HG03196 (cell line): ENCODE data around the gene NT5DC1.

Source experiments
- ATAC-seq: cut with Tn5 transposase; IDR thresholded peaks from one replicate; pipeline ENCODE4 v1.9.1; 2021; ENCODE audit not compliant: unreplicated experiment

Gene NT5DC1

GRCh38 chr6:116189472-116189871, 88.8 kb downstream of the NT5DC1 start:
- ATAC-seq = no peak

- no peak for ATAC-seq
Observed at GRCh38 chr6:116190550-116190949, 89.9 kb downstream of the NT5DC1 start.

DNA sequence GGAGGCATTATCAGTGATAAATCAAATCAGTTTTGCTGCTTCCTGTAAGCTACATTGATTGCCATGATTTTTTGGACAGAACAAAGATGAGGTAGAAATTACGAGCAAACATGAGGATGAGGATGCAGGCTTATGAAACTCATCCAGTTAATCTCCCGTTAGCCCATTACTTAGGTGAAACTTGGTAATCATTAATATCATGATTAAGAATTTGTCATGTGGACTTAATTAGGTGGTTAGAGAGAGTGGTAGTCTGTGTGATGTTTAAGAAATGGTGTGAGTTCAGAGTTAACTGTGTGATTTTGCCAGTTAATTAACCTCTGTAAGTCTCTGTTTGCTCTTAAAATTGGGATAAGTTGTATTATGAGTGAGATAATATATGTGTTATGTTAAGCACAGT, 91.2 kb downstream of the NT5DC1 start:
- ATAC-seq = no peak

DNA sequence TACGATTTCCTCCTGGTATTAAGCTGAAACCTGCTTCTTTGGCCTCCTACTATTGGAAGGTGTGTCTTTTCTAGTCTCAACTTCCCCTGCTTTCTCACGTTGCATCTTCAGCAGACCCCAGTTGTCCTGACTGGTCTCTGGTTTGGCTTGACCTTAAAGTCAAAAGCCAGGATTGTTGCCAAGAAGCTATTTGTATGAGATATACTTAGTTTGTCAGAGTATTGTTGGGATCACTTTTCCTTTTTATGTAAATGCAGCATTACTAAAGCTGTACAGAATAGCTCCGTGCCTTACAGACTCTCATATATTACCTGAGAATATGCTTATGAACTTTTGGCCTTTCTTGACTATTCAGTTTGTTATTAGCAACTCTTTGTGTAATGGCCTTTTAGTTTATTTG, 92.1 kb downstream of the NT5DC1 start:
- ATAC-seq = no peak

- no peak for ATAC-seq
Observed at GRCh38 chr6:116196841-116197240, 96.2 kb downstream of the NT5DC1 start.

DNA sequence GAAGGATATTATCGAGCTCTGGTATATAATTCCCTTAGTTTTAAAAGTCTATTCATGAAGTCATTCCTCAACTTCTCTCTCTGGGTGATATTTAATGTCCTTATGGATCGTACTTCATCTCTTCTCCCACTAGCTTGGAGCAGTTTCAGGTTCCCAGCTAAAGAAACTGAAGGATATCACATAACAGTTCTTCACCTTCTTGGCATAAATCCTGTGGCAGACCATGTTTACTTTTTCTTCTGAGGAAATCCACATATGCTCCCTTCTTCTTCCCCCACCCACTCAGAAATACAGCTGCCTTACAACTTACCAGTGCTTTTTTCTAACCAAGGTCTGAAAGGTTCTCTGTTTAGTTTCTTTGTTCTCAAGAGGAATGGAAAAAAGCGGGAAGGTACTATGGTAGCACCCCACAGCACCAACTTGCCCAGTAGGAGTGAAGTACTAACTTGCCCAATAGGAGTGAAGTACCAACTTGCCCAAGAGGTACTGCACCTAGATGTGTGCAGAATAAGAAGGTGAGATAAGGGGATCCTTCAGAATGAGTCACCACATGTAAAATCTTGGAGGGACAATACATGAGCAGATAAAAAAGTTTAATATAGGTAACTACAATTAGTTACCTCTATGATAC, 100.1 kb downstream of the NT5DC1 start:
- no peak for ATAC-seq

GRCh38 chr6:116201538-116201937, 100.9 kb downstream of the NT5DC1 start:
- ATAC-seq = no peak

DNA sequence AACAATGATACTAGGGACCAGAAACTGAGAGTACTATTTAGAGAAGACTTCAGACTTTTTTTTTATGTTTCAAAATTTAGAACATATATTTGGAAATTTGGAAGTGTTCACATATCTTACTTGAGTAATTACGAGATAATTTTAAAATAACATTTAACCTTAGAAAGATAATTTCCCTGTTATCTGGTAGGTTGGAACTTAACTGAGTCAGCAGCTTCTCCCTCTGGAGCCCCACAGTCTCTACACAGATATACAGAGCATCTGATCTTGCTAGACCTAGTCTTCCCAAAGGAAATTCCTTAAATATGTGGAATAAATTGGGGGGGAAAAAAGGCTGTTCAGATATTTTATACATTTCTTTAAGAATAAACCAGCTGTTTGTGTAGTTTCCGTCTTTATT, 104.6 kb downstream of the NT5DC1 start:
- ATAC-seq = no peak

DNA sequence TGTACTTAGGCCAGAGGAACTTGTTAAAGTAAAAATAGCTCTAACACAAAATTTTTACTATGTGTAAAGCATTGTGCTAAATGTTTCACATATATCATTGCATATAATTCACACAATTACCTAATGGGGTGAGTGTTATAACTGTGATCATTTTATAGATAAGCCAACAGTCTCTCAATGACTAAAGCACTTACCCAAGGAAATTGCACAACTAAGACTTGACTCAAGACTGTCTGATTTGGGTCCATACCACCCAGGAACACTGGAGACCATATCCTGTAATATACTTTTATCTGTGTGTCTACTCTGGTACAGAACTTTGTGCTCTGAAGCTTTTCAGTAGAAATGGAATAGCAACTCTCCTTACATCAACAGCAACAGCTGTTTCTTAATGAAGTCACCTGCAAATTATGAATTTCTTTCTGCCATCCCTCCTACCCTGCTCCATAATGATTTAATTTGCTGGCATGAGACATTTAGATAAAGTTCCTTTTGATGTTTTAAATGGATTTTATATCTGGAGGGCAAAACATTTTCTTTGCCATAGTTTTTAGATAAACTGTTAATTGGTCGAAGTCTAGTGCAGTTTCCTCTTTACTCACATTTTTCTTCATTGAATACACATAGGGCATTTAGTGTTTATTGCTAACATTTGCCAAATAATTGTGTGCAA, 105.7 kb downstream of the NT5DC1 start:
- no peak for ATAC-seq

DNA sequence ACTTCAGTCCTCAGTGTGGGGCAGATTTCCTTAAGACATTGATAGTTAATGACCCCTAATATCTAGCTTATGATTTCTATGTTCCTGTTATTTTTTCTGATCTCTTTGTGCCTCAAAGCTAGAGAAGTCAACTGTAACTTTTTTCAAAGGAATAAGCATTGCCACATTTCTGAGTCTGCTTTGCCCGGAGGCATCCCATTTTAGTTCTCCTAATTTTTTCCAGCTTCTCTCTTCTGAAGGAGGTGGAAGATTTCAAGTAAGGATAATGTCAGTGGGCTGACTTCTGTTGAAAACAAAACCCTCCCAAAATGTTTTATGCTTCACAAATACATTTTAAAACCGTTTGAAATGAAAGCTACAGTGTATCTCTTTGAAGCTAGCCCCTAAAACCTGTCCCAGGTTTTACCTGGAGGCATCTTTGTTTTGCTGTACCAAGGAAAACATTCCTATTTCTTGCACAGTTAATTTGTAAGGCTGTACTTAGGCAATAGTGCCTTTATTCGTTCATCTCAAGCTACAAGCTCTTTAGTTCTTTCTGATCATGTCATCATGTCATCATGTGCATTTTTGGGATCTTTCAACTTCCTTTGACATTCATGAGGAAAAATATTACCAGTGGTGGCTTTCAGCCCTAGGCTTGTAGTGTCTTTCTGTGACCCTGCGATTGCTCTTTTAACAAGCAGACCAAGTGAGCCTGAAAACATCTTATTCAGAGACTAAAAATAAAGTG, 107.6 kb downstream of the NT5DC1 start:
- no peak for ATAC-seq

DNA sequence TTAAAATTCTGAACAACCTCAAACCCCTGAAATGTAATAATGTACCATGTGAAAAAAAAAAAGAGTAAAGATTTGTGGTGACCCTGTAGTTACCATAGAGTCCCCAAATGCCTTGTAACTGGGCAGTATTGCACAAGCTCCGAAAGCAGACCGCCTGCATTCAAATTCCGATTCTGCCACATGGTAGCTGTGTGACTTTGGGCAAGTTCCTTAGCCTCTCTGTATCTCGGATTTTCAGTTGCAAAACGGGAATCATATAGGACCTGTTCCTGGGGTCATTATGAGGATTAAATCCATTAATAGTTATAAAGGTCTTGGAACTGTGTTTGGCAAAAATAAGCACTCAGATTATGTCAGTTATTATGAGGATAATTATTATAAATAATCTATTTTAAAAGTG, 109.7 kb downstream of the NT5DC1 start:
- no peak for ATAC-seq

DNA sequence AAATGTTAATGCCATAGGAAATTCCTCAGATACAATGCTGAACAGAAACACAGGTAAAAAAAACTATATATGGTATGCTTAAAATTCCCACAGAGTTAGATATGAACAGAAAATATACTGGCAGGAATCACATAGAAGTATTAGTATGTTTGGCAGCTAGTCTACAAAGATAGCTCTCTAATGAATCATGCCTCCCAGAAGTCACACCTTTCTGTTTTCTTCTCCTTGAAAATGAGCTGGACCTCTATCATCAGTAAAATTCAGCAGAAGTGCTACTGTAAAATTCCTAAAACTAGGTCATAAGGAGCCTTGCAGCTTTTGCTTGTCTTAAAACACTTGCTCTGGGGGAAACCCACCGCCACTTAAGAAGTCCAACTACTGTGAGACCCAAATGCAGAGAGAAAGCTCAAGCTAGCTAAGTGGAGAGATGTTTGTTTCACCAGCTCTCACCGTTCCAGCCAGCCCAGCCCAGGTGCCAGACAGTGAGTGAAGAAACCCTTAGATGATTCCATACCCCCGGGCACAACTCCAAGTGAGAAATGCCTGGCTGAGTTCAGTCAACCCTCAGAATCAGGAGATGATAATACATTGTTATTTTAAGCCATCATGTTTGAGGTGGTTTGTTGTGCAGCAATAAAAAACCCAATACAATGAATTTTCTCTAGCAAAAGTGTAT, 110.2 kb downstream of the NT5DC1 start:
- no peak for ATAC-seq

DNA sequence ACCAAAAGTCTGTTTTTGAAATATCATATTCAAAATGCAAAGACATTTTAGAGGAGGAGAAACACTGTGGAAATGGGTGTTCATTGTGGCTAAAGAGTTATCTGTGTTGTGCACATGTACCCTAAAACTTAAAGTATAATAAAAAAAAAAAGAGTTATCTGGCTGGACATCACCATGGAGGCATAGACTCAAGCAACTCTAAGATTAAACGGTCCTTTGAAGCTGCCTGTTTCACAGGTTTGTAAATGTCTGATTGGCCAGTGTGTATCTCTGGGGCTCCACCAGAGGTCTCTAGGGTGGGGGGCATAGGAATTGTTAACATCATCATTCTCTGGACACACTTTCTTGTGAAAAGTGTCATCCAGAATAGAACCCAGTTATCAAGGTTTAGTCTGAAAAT, 114.0 kb downstream of the NT5DC1 start:
- ATAC-seq = no peak

DNA sequence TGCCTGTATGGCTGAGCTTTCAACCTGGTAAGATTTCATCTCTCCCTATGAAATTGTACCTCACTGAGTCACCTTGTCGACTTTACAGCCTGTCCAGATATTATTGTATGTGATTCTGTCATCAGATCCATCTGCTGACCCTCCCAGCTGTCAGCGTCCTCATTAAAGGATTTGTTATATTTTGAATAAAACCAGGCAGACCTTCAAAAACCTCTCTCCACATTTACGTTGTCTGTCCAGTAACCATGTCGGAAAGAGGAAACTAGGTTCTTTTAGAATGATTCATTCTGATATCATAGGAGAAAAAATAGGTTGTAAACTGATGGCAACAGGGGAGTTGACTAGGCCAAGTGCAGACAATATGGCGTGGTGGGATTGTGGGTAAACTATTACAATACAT, 114.8 kb downstream of the NT5DC1 start:
- ATAC-seq = no peak

- no peak for ATAC-seq
Observed at GRCh38 chr6:116217069-116217468, 116.4 kb downstream of the NT5DC1 start.

DNA sequence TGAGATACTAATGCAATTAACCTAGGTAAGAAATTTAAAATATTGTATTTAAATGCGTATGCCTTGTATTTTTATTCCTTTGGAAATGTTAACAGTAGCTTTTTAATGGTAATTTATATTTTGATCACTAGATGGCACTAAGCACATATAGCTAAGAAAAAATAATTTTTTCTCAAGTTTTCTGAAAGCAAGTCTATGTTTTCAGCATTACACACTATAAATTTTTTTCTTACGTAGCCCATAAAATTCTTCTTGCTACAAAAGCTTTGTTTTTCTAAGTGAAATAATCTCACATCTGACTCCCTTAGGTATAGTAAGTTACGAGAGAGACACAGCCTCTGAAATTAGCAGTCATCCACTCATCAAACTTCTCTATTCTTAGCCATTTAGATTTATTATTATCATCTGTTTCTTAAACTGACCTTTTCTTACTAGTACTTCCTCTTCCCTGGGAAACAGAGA, 117.5 kb downstream of the NT5DC1 start:
- ATAC-seq = no peak

DNA sequence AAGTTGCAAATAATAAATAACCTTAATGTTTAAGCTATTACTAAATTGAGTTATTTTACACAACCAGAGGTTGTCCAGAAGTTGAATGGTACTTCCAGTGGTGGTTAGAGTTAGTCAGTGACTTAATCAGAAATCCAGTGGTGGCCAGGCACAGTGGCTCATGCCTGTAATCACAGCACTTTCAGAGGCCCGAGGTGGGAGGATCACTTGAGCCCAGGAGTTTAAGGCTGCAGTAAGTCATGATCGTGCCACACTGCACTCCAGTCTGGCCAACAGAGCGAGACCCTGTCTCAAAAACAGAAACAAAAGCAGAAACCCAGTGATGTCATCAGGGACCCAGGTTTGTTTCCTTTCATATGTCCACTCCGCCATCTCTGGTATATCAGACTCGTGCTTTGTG, 118.2 kb downstream of the NT5DC1 start:
- ATAC-seq = no peak

- ATAC-seq = no peak
Observed at GRCh38 chr6:116221067-116221466, 120.4 kb downstream of the NT5DC1 start.

- no peak for ATAC-seq
Observed at GRCh38 chr6:116221911-116222310, 121.3 kb downstream of the NT5DC1 start.

- no peak for ATAC-seq
Observed at GRCh38 chr6:116223355-116223754, 122.7 kb downstream of the NT5DC1 start.

GRCh38 chr6:116229287-116229913, 128.7 kb downstream of the NT5DC1 start:
- ATAC-seq = no peak
